Stimulated activated CD4-positive, alpha-beta T cell treated with anti-CD3 and anti-CD28 coated beads, Interleukin-15, amount 100 ng/mL, for 48 hours (primary cell): ENCODE data around the gene DCAF17.
"Not testable (repeated sequence)": the region's sequence is repeated elsewhere in the genome, so short reads cannot be mapped to it uniquely, and the experiment has no call there.

Experiments
- DNase-seq, 2 donors: peaks; one replicate each; pipeline ENCODE4 v3.0.0-alpha.2; 2020; ENCODE audit warnings: low read depth in 2 of 2

Gene DCAF17

GRCh38 chr2:171410624-171411023 lies 23.4 kb upstream of the DCAF17 start:
- DNase-seq, result no peak

DNA sequence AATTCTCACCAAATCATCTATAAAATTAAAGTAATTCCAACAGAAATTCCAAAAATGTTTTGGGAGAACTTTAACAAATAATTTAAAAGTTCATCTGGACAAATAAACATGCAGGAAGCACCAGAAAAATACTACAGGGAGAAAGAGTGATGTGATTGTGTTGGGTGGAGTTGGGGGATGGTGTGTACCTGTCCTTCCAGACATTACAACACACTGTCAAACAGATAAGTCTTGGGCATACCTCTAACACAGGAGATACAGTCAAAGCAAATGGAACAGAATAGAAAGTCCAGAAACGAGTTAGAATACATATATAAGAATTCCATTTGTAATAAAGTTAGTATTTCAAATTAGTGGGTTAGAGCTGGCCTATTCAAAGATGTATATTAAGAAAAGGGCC lies 22.8 kb upstream of the DCAF17 start:
- no peak for DNase-seq

DNA sequence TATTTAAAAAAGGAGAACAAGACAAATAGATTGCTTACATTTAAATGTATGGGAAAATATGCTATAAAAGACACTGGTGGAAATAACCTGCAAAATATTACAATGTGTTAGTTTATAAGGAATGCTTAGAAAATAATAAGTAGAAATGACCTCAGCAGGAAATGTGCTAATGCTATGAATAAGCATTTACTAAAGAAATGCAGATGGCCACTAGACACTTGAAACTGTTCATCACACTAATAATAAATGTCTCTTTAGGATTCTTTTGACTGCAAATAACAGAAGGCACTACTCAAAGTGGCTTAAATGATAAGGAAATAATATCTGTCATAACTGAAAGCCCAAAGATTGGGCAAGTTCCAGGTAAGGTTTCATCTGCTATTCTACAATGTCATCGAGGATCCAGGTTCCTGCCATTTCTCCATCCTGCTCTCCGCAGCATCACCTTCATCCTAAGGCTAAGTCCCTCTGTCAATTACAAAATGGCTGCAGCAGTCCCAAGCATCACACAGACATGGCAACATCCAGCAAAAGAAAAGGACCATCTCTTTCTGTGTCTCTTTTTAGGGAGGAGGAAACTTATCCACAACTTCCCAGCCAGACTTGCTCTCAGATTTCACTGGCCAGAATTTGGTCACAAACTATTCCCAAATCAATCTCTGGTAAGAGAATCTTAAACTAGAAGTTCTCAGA lies 22.1 kb upstream of the DCAF17 start:
- no peak for DNase-seq

DNA sequence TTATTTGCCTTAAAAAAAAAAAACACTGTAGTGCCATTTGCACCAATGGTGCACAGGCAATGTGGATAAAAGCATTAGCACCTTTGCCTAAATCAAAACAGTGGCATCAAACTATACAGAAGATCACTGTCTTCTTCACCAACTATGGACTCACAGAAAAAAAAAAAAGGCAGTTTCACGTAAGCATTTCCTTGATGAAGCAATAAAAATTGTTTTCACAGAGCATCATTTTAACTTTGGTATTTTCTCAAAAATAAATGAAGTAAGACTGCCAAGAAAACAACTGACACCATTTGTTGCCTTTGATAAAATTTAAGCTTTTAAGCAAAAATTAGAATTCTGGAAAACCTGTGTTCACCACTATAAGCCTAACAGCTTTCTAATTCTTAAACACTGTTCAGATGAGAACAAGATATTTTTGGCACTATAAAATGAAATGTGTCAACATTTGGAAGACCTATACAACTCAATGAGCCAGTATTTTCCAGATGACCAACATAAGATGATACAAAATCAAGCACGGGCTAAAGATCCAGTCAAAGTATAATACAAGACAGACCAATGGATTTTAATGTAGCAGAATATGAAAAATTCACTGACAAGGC lies 21.4 kb upstream of the DCAF17 start:
- no peak for DNase-seq

DNA sequence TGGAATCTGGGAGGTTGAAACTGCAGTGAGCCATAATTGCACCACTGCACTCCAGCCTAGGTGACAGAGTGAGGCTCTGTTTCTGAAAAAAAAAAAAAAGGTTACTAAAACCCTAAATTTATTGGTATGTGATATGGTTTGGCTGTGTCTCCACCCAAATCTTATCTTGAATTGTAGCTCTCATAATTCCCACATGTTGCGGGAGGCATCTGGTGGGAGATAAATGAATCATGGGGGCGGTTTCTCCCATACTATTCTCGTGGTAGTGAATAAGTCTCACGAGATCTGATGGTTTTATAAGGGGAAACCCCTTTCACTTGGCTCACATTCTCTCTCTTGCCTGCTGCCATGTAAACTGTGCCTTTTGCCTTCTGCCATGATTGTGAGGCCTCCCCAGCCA lies 19.4 kb upstream of the DCAF17 start:
- DNase-seq, result not testable (repeated sequence)

DNA sequence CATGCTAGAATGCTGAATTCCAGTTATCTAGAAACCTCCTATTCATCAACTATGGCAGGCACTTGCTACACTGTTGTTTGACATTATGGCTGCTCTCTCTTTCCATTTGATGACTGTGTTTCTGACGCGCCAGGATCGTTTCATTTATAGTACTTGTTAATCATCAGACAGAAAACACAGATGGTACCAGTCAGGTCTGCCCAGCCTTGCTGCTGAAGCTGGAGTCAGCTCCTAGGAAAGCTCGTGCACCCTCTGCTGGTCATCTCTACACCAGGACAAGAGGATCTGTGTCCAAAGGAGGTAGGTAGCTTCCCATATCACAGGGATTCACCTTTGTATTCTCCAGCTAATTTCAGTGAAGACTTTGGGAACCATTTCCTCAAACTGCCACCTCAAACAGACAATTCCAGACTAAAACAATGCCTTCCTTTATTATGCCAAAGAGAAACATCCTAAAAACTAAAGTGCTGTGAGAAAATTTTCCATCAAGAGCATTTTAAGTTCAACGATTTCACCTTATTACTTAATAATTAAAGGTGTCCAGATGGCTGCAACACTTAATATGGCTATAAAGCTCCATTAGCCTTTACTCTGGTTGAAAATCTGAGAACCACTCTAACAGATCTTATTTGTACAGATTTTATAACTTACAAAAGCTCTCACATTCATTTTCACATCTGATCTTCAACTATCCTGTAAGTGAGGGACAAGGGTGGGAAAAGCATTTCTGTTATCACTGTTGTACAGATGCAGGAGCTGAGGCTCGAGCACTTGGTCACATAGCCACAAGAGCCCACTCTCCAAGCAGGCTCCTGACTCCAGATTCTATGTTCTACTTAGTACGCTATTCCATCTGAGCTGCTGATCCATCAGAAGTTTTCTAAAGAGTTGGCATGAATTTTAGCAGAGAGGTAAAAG lies 17.8 kb upstream of the DCAF17 start:
- peak; percentile 82 to 83 for DNase-seq

- no peak for DNase-seq
Observed at GRCh38 chr2:171419333-171419732, 14.7 kb upstream of the DCAF17 start.

- no peak for DNase-seq
Observed at GRCh38 chr2:171420728-171421563, 13.1 kb upstream of the DCAF17 start.

DNA sequence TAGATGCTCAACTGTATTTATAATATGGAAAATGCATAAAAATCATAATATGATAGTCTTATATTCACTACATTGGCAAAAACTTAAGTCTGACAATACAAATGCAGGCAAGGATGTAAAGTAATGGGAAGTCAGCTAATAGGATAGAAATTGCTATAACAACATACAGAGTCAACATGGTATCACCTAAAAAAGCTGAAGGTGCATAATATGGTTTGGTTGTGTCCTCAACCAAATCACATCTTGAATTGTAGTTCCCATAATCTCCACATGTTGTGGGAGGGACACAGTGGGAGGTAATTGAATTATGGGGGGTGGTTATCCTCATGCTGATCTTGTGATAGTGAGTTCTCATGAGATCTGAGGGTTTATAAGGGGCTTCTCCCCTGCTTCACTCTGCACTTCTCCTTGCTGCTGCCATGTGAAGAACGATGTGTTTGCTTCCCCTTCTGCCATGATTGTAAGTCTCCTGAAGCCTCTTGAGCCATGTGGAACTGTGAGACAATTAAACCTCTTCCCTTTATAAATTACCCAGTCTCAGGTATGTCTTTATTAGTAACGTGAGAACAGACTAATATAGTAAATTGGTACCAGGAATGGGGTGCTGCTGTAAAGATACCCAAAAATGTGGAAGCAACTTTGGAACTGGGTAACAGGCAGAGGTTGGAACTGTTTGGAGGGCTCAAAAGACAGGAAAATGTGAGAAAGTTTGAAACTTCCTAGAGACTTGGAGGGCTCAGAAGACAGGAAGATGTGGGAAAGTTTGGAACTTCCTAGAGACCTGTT lies 11.1 kb upstream of the DCAF17 start:
- not testable (repeated sequence) for DNase-seq

DNA sequence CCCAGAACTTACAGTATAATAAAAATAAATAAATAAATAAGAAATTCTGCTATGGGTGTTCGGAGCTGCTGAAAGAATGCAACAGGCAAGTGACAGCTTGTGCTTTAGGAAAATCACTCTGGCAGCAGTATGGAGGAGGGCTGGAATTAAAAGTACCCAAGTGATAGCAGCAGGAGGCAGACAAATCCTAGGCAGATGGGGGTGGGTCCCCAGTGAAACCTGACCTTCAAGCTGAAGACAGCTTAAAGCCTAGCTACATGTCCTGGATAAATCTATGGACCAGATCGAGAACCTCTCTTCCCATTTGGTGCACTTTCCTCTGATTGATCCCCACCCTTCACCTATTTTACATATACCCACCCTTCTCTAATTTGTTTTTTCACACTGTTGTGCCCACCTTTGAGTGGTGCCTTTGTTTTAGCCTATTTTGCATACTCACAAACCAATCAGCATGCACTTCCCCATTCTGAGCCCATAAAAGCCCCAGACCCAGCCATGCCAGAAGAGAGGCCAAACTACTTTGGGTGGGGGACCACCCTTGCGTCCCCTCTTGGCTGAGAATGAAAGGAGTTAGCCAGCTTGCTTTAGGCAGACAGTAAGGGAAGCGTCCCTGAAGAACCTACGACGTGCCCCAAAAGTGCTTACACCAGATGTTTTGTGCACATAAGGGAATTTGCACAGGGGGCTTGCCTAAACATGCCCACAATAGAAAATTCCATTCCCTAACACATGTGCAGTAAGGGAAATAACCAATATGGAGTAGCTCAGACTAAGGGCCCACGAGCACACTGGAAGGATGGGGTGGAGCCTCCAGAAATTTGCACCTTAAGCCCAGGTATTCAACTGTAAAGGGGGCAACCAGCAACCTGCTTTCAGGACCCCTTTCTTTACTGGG lies 3.3 kb upstream of the DCAF17 start:
- no peak for DNase-seq

- no peak for DNase-seq
Observed at GRCh38 chr2:171431677-171432167, 2.3 kb upstream of the DCAF17 start.

DNA sequence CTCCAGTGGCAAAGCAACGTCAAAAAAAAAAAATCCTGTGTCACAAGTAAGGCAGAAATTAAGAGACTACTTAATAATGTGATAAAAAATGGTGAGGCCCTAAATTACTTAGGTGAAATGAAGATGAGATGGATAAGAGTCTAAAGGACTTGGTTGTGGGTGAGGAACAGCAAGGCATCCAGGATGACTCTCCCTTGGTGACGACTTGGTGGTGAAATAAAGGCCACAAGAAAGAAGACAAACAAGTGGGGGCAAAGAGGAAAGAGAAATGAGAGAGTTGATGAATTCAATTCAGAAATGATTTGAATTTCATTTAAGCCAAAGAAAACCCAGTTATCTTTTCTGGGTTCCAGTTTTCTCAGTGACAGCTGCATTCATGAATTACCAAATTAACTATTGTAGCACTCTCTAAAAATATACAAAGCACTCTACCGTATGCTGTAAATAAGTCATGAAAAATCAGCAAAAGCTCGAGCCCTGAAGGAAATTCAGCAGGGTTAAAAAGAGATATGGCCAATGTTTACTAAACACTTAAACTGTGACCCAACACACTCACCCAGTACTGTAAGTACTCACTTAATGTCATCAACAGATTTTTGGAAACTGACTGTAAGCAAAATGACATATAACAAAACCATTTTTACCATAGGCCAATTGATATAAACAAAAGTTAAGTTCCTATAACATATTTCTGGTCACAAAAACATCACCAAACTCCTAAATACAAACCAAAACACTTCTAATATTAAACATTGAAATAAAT lies 1.6 kb upstream of the DCAF17 start:
- no peak for DNase-seq

GRCh38 chr2:171432969-171433762 lies 860 bp upstream of the DCAF17 start:
- DNase-seq, result peak; percentile 40 to 41

DNA sequence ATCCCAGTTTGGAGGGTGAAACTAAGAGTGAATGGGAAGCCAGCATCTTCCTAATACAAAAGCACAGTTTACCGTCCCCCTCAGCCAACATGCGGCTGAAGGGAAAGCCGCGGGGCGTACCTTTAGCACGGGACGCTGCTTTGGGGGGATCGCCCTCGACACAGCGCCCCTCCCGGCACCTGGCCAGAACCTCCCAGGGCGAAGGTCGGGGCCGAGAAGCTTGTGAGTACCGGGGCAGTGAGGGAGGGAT lies 338 bp upstream of the DCAF17 start, which contains the start of gene METTL8:
TSS of gene METTL8 (minus strand) at position 228 of the 250 bp plus-strand sequence. CDS start 41,805 bp downstream, outside the sequence.
- no peak for DNase-seq

GRCh38 chr2:171436307-171436706 lies 2.3 kb downstream of the DCAF17 start:
- DNase-seq, result no peak

DNA sequence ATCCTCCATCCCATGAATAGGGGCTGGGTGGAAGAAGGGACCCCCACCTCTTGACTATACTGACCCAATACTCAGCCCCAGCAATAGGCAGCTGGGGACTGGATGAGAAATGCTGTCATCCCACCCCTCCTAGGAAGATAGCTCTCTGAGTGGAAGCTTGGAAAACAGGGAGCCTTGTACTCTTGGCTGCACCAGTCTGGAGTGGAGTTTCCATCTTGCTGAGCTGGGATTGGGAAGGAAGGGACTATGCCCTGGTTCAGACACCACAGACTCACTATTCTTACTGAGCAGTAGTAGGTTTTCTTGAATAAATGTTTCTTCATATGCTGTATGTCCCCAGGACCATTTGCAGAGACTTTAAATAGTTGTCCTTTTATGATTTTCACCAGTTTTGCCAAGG lies 7.4 kb downstream of the DCAF17 start:
- no peak for DNase-seq

DNA sequence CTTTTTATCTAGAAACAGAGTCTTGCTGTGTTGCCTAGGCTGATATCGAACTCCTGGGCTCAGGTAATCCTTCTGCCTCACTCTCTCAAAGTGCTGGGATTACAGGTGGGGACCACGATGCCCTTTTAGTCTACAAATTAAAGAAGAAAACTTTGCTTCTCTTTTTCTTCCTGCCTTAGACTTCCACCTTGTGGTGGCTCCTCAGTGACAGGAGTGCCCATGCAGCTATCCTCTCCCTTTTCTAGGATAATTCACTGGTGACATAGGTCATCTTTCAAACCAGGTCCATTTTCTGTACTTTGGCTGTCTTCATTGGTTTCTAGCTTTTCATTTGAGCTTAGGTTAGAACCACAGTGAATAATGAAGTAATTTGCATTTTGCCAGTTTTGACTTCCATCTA lies 13.6 kb downstream of the DCAF17 start:
- DNase-seq, result no peak

DNA sequence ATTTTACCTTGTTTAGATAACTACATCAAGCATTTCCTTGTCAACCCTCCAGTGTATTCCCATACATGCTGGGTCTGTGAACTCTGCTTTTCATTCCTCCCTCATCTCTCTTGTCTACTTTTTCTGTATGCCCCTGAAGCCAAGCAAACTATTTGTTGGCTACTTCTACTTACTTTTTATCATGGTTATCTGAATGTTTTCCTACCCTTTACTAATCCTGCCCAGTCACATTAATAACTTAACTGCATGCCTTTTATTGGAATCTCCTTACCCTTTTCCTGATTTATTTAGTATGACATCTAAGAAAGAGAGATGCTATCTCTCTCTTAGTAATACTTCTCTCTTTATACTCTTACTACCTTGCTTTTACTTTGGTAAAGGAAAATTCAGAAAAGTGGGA lies 17.0 kb downstream of the DCAF17 start:
- DNase-seq, result no peak
